Measurements from ENCODE around the gene ARHGAP30.

DNA sequence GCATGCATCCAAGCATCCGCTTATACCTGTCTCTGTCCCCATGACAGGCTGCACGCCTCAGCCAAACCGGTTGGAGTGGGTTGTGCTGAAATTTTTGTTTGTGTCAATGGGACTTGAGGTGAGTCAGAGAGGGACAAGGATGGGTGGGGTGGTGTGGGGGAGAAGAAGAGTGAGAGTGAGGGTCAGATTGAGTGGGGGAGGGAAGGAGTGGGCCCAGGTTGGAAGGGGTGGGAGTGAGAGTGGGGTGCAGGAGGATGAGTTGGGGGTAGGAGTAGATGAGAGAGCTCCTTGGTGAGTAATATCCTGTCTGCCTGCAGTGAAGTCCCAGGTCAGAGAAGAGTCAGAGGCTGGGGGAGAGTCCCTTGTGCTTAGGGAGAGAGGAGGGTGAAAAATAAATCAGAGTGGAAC is 22.9 kb upstream of the ARHGAP30 start:
- TF ChIP-seq POLR2AphosphoS5 (IDR thresholded peaks at IDR 0.05; ENCODE audit: low read depth, low read length) (no peak), SIN3A (IDR thresholded peaks at IDR 0.05; ENCODE audit: borderline replicate concordance, insufficient read depth, low read depth, low read length) (no peak)
- TF ChIP-seq, protein P1, sequence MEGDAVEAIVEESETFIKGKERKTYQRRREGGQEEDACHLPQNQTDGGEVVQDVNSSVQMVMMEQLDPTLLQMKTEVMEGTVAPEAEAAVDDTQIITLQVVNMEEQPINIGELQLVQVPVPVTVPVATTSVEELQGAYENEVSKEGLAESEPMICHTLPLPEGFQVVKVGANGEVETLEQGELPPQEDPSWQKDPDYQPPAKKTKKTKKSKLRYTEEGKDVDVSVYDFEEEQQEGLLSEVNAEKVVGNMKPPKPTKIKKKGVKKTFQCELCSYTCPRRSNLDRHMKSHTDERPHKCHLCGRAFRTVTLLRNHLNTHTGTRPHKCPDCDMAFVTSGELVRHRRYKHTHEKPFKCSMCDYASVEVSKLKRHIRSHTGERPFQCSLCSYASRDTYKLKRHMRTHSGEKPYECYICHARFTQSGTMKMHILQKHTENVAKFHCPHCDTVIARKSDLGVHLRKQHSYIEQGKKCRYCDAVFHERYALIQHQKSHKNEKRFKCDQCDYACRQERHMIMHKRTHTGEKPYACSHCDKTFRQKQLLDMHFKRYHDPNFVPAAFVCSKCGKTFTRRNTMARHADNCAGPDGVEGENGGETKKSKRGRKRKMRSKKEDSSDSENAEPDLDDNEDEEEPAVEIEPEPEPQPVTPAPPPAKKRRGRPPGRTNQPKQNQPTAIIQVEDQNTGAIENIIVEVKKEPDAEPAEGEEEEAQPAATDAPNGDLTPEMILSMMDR (IDR thresholded peaks at IDR 0.05) = no peak

All from Panc1 (cell line).